Inflammatory macrophage treated with lipopolysaccharide for 1 hour (primary cell): ENCODE data around the gene ADAMTS18.
A peak's percentile ranks its signal among the peaks of the same experiment; 100 is the strongest.
"Not testable (repeated sequence)": the region's sequence is repeated elsewhere in the genome, so short reads cannot be mapped to it uniquely, and the experiment has no call there.

Experiments
- DNase-seq, 2 donors: peaks; one replicate each; pipeline ENCODE4 v3.0.0-alpha.2; 2020 to 2022

ADAMTS18 gene, protein sequence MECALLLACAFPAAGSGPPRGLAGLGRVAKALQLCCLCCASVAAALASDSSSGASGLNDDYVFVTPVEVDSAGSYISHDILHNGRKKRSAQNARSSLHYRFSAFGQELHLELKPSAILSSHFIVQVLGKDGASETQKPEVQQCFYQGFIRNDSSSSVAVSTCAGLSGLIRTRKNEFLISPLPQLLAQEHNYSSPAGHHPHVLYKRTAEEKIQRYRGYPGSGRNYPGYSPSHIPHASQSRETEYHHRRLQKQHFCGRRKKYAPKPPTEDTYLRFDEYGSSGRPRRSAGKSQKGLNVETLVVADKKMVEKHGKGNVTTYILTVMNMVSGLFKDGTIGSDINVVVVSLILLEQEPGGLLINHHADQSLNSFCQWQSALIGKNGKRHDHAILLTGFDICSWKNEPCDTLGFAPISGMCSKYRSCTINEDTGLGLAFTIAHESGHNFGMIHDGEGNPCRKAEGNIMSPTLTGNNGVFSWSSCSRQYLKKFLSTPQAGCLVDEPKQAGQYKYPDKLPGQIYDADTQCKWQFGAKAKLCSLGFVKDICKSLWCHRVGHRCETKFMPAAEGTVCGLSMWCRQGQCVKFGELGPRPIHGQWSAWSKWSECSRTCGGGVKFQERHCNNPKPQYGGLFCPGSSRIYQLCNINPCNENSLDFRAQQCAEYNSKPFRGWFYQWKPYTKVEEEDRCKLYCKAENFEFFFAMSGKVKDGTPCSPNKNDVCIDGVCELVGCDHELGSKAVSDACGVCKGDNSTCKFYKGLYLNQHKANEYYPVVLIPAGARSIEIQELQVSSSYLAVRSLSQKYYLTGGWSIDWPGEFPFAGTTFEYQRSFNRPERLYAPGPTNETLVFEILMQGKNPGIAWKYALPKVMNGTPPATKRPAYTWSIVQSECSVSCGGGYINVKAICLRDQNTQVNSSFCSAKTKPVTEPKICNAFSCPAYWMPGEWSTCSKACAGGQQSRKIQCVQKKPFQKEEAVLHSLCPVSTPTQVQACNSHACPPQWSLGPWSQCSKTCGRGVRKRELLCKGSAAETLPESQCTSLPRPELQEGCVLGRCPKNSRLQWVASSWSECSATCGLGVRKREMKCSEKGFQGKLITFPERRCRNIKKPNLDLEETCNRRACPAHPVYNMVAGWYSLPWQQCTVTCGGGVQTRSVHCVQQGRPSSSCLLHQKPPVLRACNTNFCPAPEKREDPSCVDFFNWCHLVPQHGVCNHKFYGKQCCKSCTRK (N-terminal part only)

DNA sequence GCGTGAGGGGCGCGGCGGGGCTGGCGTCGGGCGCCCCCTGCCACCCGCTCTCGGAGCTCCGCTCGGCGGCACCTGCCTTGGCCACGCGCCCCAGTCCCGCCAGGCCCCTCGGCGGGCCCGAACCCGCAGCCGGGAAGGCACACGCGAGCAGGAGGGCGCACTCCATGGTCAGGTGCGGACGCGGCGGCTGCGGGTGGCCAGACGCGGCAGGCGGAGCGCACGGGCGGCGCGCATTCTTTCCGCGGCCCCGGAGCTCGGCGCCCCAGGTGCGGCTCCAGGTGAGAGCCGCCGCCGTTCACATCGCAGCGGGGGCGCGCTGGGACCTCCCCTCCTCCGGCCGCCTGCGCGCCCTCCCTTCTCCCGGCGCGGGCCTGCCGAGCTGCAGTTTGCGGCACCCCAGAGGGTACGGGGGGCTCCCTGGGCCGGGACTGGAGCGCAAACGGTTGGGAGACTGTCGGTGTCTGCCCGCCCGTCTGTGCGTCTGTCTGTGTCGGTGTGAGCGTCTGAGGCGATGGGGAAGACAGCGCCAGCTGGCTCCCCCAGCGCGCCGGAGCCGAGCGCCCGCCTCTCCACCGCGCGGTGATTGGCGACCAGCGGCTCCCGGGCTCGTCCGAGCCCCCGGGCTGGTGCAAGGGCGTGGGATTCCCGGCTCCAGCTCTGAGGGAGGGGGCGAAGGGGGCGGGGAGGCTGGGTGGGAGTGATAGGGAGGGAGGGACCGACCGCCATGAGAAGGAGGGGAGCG is at the start of gene ADAMTS18:
TSS of gene ADAMTS18 (minus strand) at position 505 of the 742 bp plus-strand sequence. CDS start at position 166, 339 bp downstream.
- no peak for DNase-seq

DNA sequence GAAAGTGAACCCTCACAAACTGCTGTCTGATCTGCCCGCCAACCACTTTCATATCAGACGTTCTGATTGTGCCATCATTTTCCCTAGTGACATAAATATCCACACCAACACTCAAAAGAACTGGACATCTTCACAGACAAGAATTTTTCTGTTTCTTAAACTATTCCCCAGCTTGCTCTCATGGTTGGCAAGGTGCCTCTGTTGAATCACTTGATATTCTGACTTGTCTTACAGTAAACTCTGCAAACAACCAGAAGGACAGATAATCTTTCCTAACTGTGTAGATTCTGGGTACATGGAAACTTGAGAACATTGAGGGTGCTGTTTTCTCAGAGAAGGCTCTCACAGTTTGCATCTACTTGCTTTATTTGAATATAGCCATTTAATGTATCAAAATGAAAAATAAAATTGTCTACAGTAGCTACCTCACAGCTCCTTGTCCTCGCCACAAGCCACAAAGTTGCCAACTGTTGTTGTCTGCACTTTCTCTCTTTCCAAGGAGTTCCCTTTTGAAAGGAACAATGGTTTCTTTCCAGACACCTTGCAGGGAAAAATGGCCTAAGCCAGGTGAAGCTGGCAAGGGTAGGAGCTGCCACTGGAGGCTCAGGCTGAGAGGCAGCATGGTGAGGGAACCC is 46.0 kb upstream of the ADAMTS18 start:
- no peak for DNase-seq

- DNase-seq: no peak
Observed at GRCh38 chr16:77472262-77472661, 37.4 kb upstream of the ADAMTS18 start.

DNA sequence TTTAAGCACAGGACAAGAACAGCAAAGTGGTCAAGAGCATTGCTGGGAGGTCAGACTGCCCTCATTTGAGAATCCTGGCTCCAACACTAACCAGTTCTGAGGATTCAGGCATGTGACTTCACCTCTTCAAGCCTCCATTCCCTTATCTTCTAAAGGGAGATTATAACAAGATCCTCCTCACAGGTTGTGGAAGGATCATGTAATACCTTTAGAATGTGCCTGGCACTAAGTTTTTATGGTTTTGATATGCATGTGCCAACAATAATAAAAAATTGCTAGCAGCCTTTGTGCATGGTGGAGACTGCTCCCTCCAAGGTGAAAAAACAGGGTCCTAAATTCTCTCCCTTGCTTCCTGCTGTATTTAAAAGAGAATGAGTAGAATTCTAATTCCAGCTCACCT is 36.0 kb upstream of the ADAMTS18 start:
- no peak for DNase-seq

GRCh38 chr16:77469634-77470033 is 34.8 kb upstream of the ADAMTS18 start:
- no peak for DNase-seq

GRCh38 chr16:77468831-77469230 is 34.0 kb upstream of the ADAMTS18 start:
- DNase-seq: no peak

- no peak for DNase-seq
Observed at GRCh38 chr16:77467821-77468335, 33.0 kb upstream of the ADAMTS18 start.

- not testable (repeated sequence) for DNase-seq
Observed at GRCh38 chr16:77463659-77464058, 28.8 kb upstream of the ADAMTS18 start.

DNA sequence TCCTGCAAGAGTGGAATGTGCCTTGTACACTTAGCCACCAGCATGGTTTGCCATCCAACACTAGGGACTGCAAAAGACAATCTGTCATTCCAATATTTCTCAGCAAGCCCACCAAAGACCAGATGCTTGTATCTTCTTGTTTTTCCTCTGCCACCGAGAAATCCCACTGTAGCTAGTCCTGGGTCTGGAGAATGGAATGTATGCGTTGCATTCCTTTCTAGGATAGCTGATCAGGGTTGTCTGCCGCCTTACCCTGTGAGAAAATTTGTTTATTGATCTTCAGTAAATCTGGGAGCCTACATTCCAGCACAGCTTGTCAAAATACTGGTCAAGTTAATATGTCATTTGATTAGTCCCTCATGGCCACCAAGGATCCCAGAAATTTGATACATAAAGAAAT is 28.1 kb upstream of the ADAMTS18 start:
- no peak for DNase-seq

DNA sequence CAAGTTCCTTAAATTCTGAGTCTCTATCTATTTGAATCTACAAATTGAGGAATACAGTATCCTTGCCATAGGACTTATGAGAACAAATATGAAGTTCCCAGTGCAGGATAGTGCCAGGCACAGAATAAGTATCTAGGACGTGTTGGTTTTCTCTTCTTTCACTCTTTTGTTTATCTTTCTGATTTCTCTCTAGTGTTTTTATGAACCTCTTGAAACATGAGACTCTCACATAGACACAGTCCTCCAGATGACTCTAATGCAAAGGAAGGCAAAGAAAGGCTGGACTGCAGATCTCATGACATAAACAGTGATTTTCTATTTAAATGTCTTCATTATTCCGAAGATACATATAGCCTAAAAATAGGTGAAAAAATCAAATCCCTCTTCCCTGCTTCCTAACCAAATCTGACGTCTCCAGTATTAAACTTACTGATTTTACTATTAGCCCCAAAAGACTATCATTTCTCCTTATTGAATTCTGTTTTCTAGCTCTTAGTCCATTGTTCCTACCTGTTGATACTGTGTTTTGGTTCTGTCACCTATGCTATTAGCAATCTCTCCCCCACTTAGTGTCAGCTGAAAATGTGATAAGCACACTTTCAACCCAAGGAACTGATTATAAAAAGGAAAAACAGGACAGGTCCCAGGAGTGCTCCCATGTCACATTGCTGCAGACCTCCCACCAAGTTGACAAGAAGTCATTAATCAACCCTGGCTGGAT is 24.9 kb upstream of the ADAMTS18 start:
- DNase-seq: no peak

GRCh38 chr16:77457046-77457445 is 22.2 kb upstream of the ADAMTS18 start:
- DNase-seq: peak in 1 of 2 donors; percentile 0

GRCh38 chr16:77452243-77452642 is 17.4 kb upstream of the ADAMTS18 start:
- DNase-seq: no peak

GRCh38 chr16:77450790-77451487 is 16.1 kb upstream of the ADAMTS18 start:
- no peak for DNase-seq

DNA sequence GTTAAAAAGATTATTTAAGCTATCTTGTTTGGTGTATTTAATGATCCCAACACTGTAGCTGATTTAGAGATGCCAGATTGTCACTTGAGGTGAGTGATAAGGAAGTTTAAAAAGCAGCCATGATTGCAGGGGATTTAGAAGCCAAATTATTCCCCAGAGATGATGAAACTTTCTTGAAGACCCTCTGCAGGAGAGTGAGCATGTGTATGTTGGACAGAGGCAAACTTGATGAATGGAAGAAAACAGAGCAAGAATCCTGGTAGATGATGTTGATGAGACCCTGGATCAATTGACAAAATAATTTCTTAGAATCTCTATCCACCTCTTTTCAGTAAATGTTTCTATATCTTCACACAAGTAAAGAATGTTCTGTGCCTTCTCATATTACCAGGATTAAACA is 14.4 kb upstream of the ADAMTS18 start:
- no peak for DNase-seq

DNA sequence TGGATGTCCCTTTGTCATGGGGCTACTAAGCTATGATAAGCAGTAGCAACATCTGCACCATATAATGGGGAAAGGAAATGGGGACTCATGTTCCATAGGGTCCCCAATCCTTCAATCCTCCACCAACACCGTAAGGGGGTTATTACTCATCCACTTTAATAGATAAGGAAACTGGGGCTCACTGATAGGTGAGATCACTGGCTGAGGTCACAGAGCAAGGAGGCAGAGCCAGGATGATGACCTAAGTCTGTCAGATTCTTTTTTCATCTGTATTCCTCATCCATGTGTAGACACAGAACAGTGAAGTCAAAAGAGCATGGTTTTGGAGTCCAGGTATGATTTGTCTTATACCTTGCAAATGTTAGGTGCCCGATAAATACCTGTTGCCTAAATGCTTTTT is 10.5 kb upstream of the ADAMTS18 start:
- no peak for DNase-seq

DNA sequence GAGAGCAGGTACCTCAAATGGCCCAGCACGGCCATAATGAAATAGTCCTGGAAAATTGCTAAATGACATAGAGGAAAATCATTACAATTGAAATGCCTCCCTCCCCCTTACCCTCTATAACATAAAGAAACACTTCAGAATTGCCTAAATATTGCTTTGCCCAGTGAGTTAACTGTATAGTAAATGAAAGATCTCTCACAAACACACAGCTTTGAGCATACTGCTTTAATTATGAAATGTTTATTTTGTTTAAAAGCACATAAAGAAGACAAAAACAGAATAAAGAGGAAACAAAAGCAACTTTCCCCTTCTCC is 9.3 kb upstream of the ADAMTS18 start:
- no peak for DNase-seq

DNA sequence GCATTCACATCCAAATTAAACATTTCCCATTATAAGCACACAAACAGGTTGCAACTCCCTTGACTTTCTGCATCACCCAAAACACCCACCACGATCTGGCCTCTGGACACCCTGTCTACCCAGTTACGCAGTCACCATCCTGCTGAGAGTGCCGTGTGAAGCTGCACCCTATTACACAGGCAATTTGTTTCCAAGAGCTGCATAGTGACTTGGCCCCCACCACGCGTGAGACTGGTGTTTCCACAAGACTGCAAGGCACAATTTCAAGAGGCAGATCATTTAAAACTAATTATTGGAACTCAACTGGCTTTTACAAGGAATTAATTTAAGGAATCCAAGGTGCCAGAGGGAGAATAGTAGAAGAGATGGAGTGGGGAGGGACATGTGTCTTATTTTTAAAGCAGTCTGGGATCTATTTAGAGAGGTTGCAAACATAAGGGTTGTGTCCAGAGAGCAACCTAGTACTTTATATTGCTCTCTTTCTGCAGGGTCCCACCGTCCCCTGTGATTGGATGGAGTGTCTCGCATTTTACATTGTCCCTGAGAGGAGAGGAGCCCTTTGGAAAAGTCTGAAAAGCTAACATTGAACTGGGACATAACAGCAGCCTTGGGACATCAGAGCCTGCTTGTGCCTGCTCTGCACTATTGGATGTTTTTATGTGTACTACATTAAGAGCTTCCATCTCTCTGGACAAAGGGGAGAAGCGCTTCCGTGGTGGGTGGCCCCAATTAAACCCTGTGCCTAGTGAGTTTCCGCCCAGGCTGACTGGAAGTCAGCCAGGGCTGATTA is 8.7 kb upstream of the ADAMTS18 start:
- DNase-seq: no peak

GRCh38 chr16:77442078-77442477 is 7.2 kb upstream of the ADAMTS18 start:
- DNase-seq: no peak

- DNase-seq: no peak
Observed at GRCh38 chr16:77439106-77439505, 4.3 kb upstream of the ADAMTS18 start.

DNA sequence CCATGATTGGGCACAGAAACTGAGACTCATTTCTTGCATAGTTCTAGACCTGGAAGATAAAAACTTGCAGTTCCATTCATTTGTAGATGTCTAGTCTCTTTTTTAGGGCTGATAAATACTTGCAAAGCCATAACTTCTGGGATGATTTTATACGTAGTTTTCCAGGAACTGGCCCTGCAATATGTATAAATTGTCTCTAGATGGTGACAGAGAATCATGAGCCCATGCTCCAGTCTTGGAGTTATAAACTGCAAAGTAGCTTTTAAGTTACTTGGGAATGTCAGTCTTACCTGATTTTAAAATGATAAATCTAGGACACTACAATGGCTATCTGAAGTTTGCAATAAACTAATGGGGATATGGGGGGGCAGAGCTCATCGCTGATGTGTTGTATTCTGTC is 3.0 kb upstream of the ADAMTS18 start:
- DNase-seq: no peak
